T-helper 1 cell treated with Interleukin-12 subunit alpha and Interleukin-12 subunit beta and Interleukin-4 antibody, amounts not matched to agents 30 μg/mL and 1 μg/mL, for 36 hours (primary cell): ENCODE data around the gene MPND.

Source experiments
- H3K27ac Mint-ChIP-seq: one replicate; pipeline ENCODE4 v1.8.0; 2021; ENCODE audit warnings: mild to moderate bottlenecking, mixed read lengths
- H3K27me3 Mint-ChIP-seq: one replicate; pipeline ENCODE4 v1.8.0; 2021; ENCODE audit warnings: low read depth, mixed read lengths
- H3K36me3 Mint-ChIP-seq: one replicate; pipeline ENCODE4 v1.8.0; 2021; ENCODE audit warnings: low read depth, mixed read lengths
- H3K4me1 Mint-ChIP-seq: one replicate; pipeline ENCODE4 v1.8.0; 2021; ENCODE audit warnings: low read depth, mixed read lengths
- H3K4me3 Mint-ChIP-seq: one replicate; pipeline ENCODE4 v1.8.0; 2021; ENCODE audit warnings: mild to moderate bottlenecking, moderate library complexity, mixed read lengths
- H3K9me3 Mint-ChIP-seq: one replicate; pipeline ENCODE4 v1.8.0; 2021; ENCODE audit warnings: mixed read lengths

The MPND gene

GRCh38 chr19:4362831-4363545 is 19.6 kb downstream of the MPND start:
- peaks cover 13% of the 10 kb centered on the region for H3K36me3 Mint-ChIP-seq
- H3K27ac Mint-ChIP-seq: no peak overlapping the region
- no peaks in the 10 kb centered on the region for H3K27me3 Mint-ChIP-seq
- no peak overlapping the region for H3K4me3 Mint-ChIP-seq
- no peaks in the 10 kb centered on the region for H3K9me3 Mint-ChIP-seq
- peaks cover 9% of the 10 kb centered on the region for H3K4me1 Mint-ChIP-seq

- no peaks in the 10 kb centered on the region for H3K27me3 Mint-ChIP-seq
- H3K36me3 Mint-ChIP-seq: peaks cover 13% of the 10 kb centered on the region
- no peak overlapping the region for H3K4me3 Mint-ChIP-seq
- peaks cover 13% of the 10 kb centered on the region for H3K4me1 Mint-ChIP-seq
- H3K9me3 Mint-ChIP-seq: no peaks in the 10 kb centered on the region
- H3K27ac Mint-ChIP-seq: no peak overlapping the region
Measured at GRCh38 chr19:4363571-4364304, 20.4 kb downstream of the MPND start.

- Mint-ChIP-seq H3K27ac (no peak overlapping the region), H3K36me3 (peaks cover 12% of the 10 kb centered on the region), H3K4me3 (no peak overlapping the region), H3K9me3 (no peaks in the 10 kb centered on the region), H3K4me1 (peaks cover 22% of the 10 kb centered on the region), H3K27me3 (no peaks in the 10 kb centered on the region)
Measured at GRCh38 chr19:4365341-4365740, 22.0 kb downstream of the MPND start.

- Mint-ChIP-seq H3K4me1 (peaks cover 27% of the 10 kb centered on the region), H3K27me3 (no peaks in the 10 kb centered on the region), H3K4me3 (no peak overlapping the region), H3K9me3 (no peaks in the 10 kb centered on the region), H3K36me3 (peaks cover 7% of the 10 kb centered on the region), H3K27ac (no peak overlapping the region)
Measured at GRCh38 chr19:4365791-4366665, 22.7 kb downstream of the MPND start.

GRCh38 chr19:4366666-4367335 is 23.4 kb downstream of the MPND start:
- peaks cover 7% of the 10 kb centered on the region for H3K36me3 Mint-ChIP-seq
- H3K4me1 Mint-ChIP-seq: peaks cover 30% of the 10 kb centered on the region
- H3K9me3 Mint-ChIP-seq: no peaks in the 10 kb centered on the region
- H3K27ac Mint-ChIP-seq: peak overlapping the region; percentile 59
- H3K4me3 Mint-ChIP-seq: no peak overlapping the region
- H3K27me3 Mint-ChIP-seq: no peaks in the 10 kb centered on the region

- no peaks in the 10 kb centered on the region for H3K9me3 Mint-ChIP-seq
- H3K4me3 Mint-ChIP-seq: no peak overlapping the region
- no peaks in the 10 kb centered on the region for H3K27me3 Mint-ChIP-seq
- H3K36me3 Mint-ChIP-seq: peaks cover 5% of the 10 kb centered on the region
- H3K4me1 Mint-ChIP-seq: peaks cover 34% of the 10 kb centered on the region
- peak overlapping the region; percentile 45 for H3K27ac Mint-ChIP-seq
Measured at GRCh38 chr19:4367336-4367723, 24.0 kb downstream of the MPND start.

- H3K4me3 Mint-ChIP-seq: peak overlapping the region; percentile 25
- H3K27me3 Mint-ChIP-seq: no peaks in the 10 kb centered on the region
- peak overlapping the region; percentile 97 for H3K27ac Mint-ChIP-seq
- H3K36me3 Mint-ChIP-seq: peaks cover 5% of the 10 kb centered on the region
- H3K4me1 Mint-ChIP-seq: peaks cover 34% of the 10 kb centered on the region
- H3K9me3 Mint-ChIP-seq: no peaks in the 10 kb centered on the region
Measured at GRCh38 chr19:4367781-4368127, 24.4 kb downstream of the MPND start.

- H3K36me3 Mint-ChIP-seq: peaks cover 5% of the 10 kb centered on the region
- H3K27ac Mint-ChIP-seq: peak overlapping the region; percentile 97
- no peaks in the 10 kb centered on the region for H3K9me3 Mint-ChIP-seq
- H3K4me3 Mint-ChIP-seq: peak overlapping the region; percentile 82
- no peaks in the 10 kb centered on the region for H3K27me3 Mint-ChIP-seq
- H3K4me1 Mint-ChIP-seq: peaks cover 34% of the 10 kb centered on the region
Measured at GRCh38 chr19:4368128-4368820, 24.9 kb downstream of the MPND start.

GRCh38 chr19:4369109-4369887 is 25.9 kb downstream of the MPND start:
- Mint-ChIP-seq H3K9me3 (no peaks in the 10 kb centered on the region), H3K27me3 (no peaks in the 10 kb centered on the region), H3K27ac (peak overlapping the region; percentile 97), H3K4me3 (peak overlapping the region; percentile 82), H3K36me3 (peaks cover 3% of the 10 kb centered on the region), H3K4me1 (peaks cover 37% of the 10 kb centered on the region)

- H3K4me3 Mint-ChIP-seq: peak overlapping the region; percentile 75
- peaks cover 3% of the 10 kb centered on the region for H3K36me3 Mint-ChIP-seq
- no peaks in the 10 kb centered on the region for H3K27me3 Mint-ChIP-seq
- H3K4me1 Mint-ChIP-seq: peaks cover 37% of the 10 kb centered on the region
- peak overlapping the region; percentile 89 for H3K27ac Mint-ChIP-seq
- no peaks in the 10 kb centered on the region for H3K9me3 Mint-ChIP-seq
Measured at GRCh38 chr19:4369888-4370260, 26.5 kb downstream of the MPND start.

GRCh38 chr19:4370418-4371041 is 27.2 kb downstream of the MPND start:
- peak overlapping the region; percentile 75 for H3K4me3 Mint-ChIP-seq

GRCh38 chr19:4371247-4372164 is 28.1 kb downstream of the MPND start:
- no peaks in the 10 kb centered on the region for H3K9me3 Mint-ChIP-seq
- H3K27me3 Mint-ChIP-seq: no peaks in the 10 kb centered on the region
- peak overlapping the region; percentile 68 for H3K27ac Mint-ChIP-seq
- peaks cover 49% of the 10 kb centered on the region for H3K4me1 Mint-ChIP-seq
- no peak overlapping the region for H3K4me3 Mint-ChIP-seq
- peaks cover 3% of the 10 kb centered on the region for H3K36me3 Mint-ChIP-seq

More at GRCh38 chr19:4370418-4371041, 27.2 kb downstream of the MPND start:
- peaks cover 41% of the 10 kb centered on the region for H3K4me1 Mint-ChIP-seq
- peak overlapping the region; percentile 68 for H3K27ac Mint-ChIP-seq
- H3K9me3 Mint-ChIP-seq: no peaks in the 10 kb centered on the region
- peaks cover 3% of the 10 kb centered on the region for H3K36me3 Mint-ChIP-seq
- no peaks in the 10 kb centered on the region for H3K27me3 Mint-ChIP-seq
